ENCODE results near the gene SH2D3C.
"Not testable (repeated sequence)": the region's sequence is repeated elsewhere in the genome, so short reads cannot be mapped to it uniquely, and the experiment has no call there.

Gene SH2D3C

GRCh38 chr9:127783111-127784008 lies 4.9 kb upstream of the SH2D3C start:
- no peak for DNase-seq

GRCh38 chr9:127781806-127782205 lies 3.3 kb upstream of the SH2D3C start:
- DNase-seq, result no peak

GRCh38 chr9:127780909-127781308 lies 2.4 kb upstream of the SH2D3C start:
- not testable (repeated sequence) for DNase-seq

GRCh38 chr9:127780126-127780885 lies 1.8 kb upstream of the SH2D3C start:
- no peak for DNase-seq

- DNase-seq, result no peak
Measured at GRCh38 chr9:127779136-127779981, 893 bp upstream of the SH2D3C start.

GRCh38 chr9:127777368-127777980 lies 992 bp downstream of the SH2D3C start:
- no peak for DNase-seq

GRCh38 chr9:127776924-127777289 lies 1.6 kb downstream of the SH2D3C start:
- DNase-seq, result no peak

GRCh38 chr9:127776195-127776923 lies 2.1 kb downstream of the SH2D3C start:
- DNase-seq, result no peak

GRCh38 chr9:127773981-127774380 lies 4.5 kb downstream of the SH2D3C start:
- DNase-seq, result no peak

GRCh38 chr9:127773272-127773671 lies 5.2 kb downstream of the SH2D3C start:
- DNase-seq, result no peak

GRCh38 chr9:127772603-127773002 lies 5.9 kb downstream of the SH2D3C start:
- DNase-seq, result no peak

GRCh38 chr9:127771570-127772189 lies 6.8 kb downstream of the SH2D3C start:
- no peak for DNase-seq

- peak; percentile 98 for DNase-seq
Measured at GRCh38 chr9:127770905-127771569, 7.4 kb downstream of the SH2D3C start.

GRCh38 chr9:127770583-127770904 lies 7.9 kb downstream of the SH2D3C start:
- DNase-seq, result no peak

GRCh38 chr9:127769929-127770582 lies 8.4 kb downstream of the SH2D3C start:
- DNase-seq, result no peak

GRCh38 chr9:127769101-127769500 lies 9.4 kb downstream of the SH2D3C start:
- DNase-seq, result no peak

- no peak for DNase-seq
Measured at GRCh38 chr9:127768698-127769097, 9.8 kb downstream of the SH2D3C start.

- DNase-seq, result peak; percentile 82
Measured at GRCh38 chr9:127767909-127768331, 10.5 kb downstream of the SH2D3C start.

GRCh38 chr9:127767410-127767809 lies 11.1 kb downstream of the SH2D3C start:
- no peak for DNase-seq

GRCh38 chr9:127765418-127765817 lies 13.0 kb downstream of the SH2D3C start:
- DNase-seq, result no peak

Measured in eye (tissue), 1 donor.